ENCODE results near the gene A1CF.

GRCh38 chr10:50862719-50863118 lies 22.7 kb downstream of the A1CF start:
- TF ChIP-seq POLR2A (IDR thresholded peaks at IDR 0.05) = no peak
- no peak for TF ChIP-seq CTCF (IDR thresholded peaks at IDR 0.05)
